K562 (cell line): ENCODE results near the gene PAF1. TPM values are rescaled to one million over a fixed set of nuclear protein-coding genes. Genes with fewer than 3 reads are reported as not detected.

ENCODE experiments used
- ATAC-seq: fragments of 200-7000 bp; cut with Tn5 transposase; 3 replicates; pipeline ENCODE4 v1.9.1; 2020; ENCODE audit warnings: moderate library complexity
- Bru-seq: library from RNA; stranded (reverse); fragments of 400-500 nt; gene quantifications from one replicate; lab custom pipeline; 2021; lab: Mats Ljungman, UMichigan
- BruChase-seq, 2 experiments: library from RNA; stranded (reverse); fragments of 400-500 nt; gene quantifications; one replicate each; lab custom pipeline; 2021; lab: Mats Ljungman, UMichigan
- BruUV-seq: library from RNA; stranded (reverse); fragments of 400-500 nt; replicated peaks from 2 replicates; lab custom pipeline; 2021; lab: Mats Ljungman, UMichigan
- CTCF ChIA-PET: fragments of 300-600 bp; formaldehyde crosslinking; extraction: SDS; loops from one replicate; lab custom pipeline; 2021; ENCODE audit warnings: low intra/inter-chr PET ratio; lab: Yijun Ruan, JAX
- POLR2A ChIA-PET: fragments of 300-600, 350-650 bp; sonication (Branson Sonifier 250); formaldehyde crosslinking; extraction: SDS; loops from one replicate; lab custom pipeline; 2021; ENCODE audit warnings: antibody characterized with exemption, inconsistent platforms; lab: Yijun Ruan, JAX
- DNase-seq, 4 experiments: peaks; one replicate each; pipeline versions ENCODE4 v3.0.0 to v3.0.0-alpha.2; 2011 to 2018; ENCODE audit warnings: low spot score in 3 of 4, mixed read lengths in 3 of 4; ENCODE audit errors: extremely low read depth in 1 of 4
- FAIRE-seq: peaks from 2 replicates; lab custom pipeline; 2011; peaks lifted over from hg19 to GRCh38; lab: Jason Lieb, UNC
- H2AFZ ChIP-seq: 2 replicates; pipeline ENCODE4 v1.6.0; 2011; ENCODE audit warnings: low read depth, low read length, control low read depth, inconsistent platforms
- H3K27ac ChIP-seq: fragments of 200-600 bp; 3 replicates; pipeline ENCODE4 v1.8.0; 2011; ENCODE audit warnings: low read depth, mild to moderate bottlenecking, control low read depth, inconsistent platforms, low read length, moderate library complexity, mixed read lengths; ENCODE audit errors: extremely low read depth
- H3K27me3 ChIP-seq, 2 experiments: fragments of 300-600 bp in 1 of 2; 2 replicates in 1 of 2; 3 replicates in 1 of 2; pipeline versions ENCODE4 v1.6.0 to v1.8.0; 2011; ENCODE audit warnings: inconsistent platforms in 2 of 2, low read length in 2 of 2, mild to moderate bottlenecking in 1 of 2, mixed read lengths in 1 of 2, moderate library complexity in 1 of 2; ENCODE audit not compliant: control insufficient read depth in 2 of 2, insufficient read depth in 2 of 2
- H3K36me3 ChIP-seq: fragments of 300-600 bp; 3 replicates; pipeline ENCODE4 v1.8.0; 2011; ENCODE audit warnings: mild to moderate bottlenecking, low read length, inconsistent platforms; ENCODE audit not compliant: control insufficient read depth, insufficient read depth
- H3K4me1 ChIP-seq, 2 experiments: fragments of 200-600 bp in 1 of 2; replicated peaks in 1 of 2; 2 replicates in 1 of 2; 3 replicates in 1 of 2; pipeline versions ENCODE4 v1.5.1 to v1.8.0; 2011; ENCODE audit warnings: inconsistent platforms in 2 of 2, low read length in 2 of 2, mild to moderate bottlenecking in 1 of 2, mixed read lengths in 1 of 2, moderate library complexity in 1 of 2; ENCODE audit not compliant: control insufficient read depth in 2 of 2, insufficient read depth in 2 of 2
- H3K4me2 ChIP-seq: 2 replicates; pipeline ENCODE4 v1.6.1; 2011; ENCODE audit warnings: low read length, control low read depth, inconsistent platforms, mixed read lengths; ENCODE audit not compliant: insufficient read depth
- H3K4me3 ChIP-seq: fragments of 200-600 bp; sonication (generic), shearing (Covaris generic); 2 replicates; pipeline ENCODE4 v1.5.1; 2016; ENCODE audit warnings: control low read depth, inconsistent platforms
- H3K79me2 ChIP-seq: fragments of 200-600 bp; 3 replicates; pipeline ENCODE4 v1.8.0; 2011; ENCODE audit warnings: low read length, inconsistent platforms; ENCODE audit not compliant: control insufficient read depth, insufficient read depth
- H3K9ac ChIP-seq, 2 experiments: 2 replicates each; pipeline versions ENCODE4 v1.6.0 to v1.6.1; 2011; ENCODE audit warnings: low read depth in 2 of 2, low read length in 2 of 2, control low read depth in 1 of 2, inconsistent platforms in 1 of 2, mild to moderate bottlenecking in 1 of 2, mixed read lengths in 1 of 2; ENCODE audit not compliant: insufficient read depth in 1 of 2
- H3K9me1 ChIP-seq: one replicate; pipeline ENCODE4 v1.6.0; 2011; ENCODE audit warnings: inconsistent platforms, mild to moderate bottlenecking, low read length, moderate library complexity; ENCODE audit not compliant: control insufficient read depth, insufficient read depth
- H3K9me3 ChIP-seq: replicated peaks from 2 replicates; pipeline ENCODE4 v1.5.1; 2011; ENCODE audit warnings: low read depth, low read length, inconsistent platforms; ENCODE audit not compliant: control insufficient read depth, insufficient read depth
- H4K20me1 ChIP-seq: replicated peaks from 2 replicates; pipeline ENCODE4 v1.6.1; 2011; ENCODE audit warnings: low read length, inconsistent platforms, mixed read lengths; ENCODE audit not compliant: control insufficient read depth, insufficient read depth
- ARID4B ChIP-seq: sonication (generic); formaldehyde crosslinking; IDR thresholded peaks from 2 replicates; pipeline ENCODE4 v1.8.0; 2022; ENCODE audit warnings: mild to moderate bottlenecking, missing genetic modification reagents
- GABPB1 ChIP-seq: sonication (generic); formaldehyde crosslinking; IDR thresholded peaks from 2 replicates; pipeline ENCODE4 v1.8.0; 2022; ENCODE audit warnings: mild to moderate bottlenecking, missing genetic modification reagents
- KAT2B ChIP-seq: IDR thresholded peaks from one replicate; pipeline ENCODE4 v1.6.1; 2012; ENCODE audit warnings: low read depth, mild to moderate bottlenecking, control low read depth, inconsistent platforms, low read length, moderate library complexity
- NFYB ChIP-seq: IDR thresholded peaks from 2 replicates; pipeline ENCODE4 v1.6.1; 2011; ENCODE audit warnings: mild to moderate bottlenecking, moderate library complexity; ENCODE audit not compliant: insufficient read length; ENCODE audit errors: extremely low read depth
- THRAP3 ChIP-seq: fragments of 450-650 bp; IDR thresholded peaks from 2 replicates; pipeline ENCODE4 v1.6.1; 2016; ENCODE audit warnings: mild to moderate bottlenecking, inconsistent platforms, borderline replicate concordance
- TSHZ1 ChIP-seq: fragments of 250-450 bp; sonication (Bioruptor Pico); IDR thresholded peaks from 2 replicates; pipeline ENCODE4 v1.4.0; 2020; ENCODE audit warnings: mild to moderate bottlenecking, moderate library complexity
- ZNF121 ChIP-seq: sonication (generic); formaldehyde crosslinking; conservative IDR thresholded peaks from 2 replicates; pipeline ENCODE4 v1.8.0; 2022; ENCODE audit warnings: missing genetic modification reagents
- WGBS: fragments of 100-300 bp; shearing (Covaris generic); methylation state at CpG from one replicate; pipeline ENCODE4 v1.1.6; 2016; ENCODE audit warnings: low coverage, mixed read lengths; ENCODE audit not compliant: insufficient coverage; ENCODE audit errors: missing lambda C conversion rate; 5-methylcytosine and 5-hydroxymethylcytosine counted together
- in situ Hi-C: fragments of 300-500 bp; cut with MboI; formaldehyde crosslinking; loops from 4 replicates; pipeline ENCODE4 v1.15.0; 2018; ENCODE audit warnings: inconsistent platforms, mixed read lengths
- intact Hi-C: fragments of 100-400 bp; cut with micrococcal nuclease; formaldehyde crosslinking; loops from 2 replicates; pipeline ENCODE4 v1.14.2; 2022
- long read RNA-seq, 3 experiments: library from polyadenylated mRNA in 2 of 3; library from RNA in 1 of 3; unstranded in 2 of 3; stranded (forward) in 1 of 3; transcript quantifications; one replicate each; pipeline ENCODE4 v2.0.0, GENCODE V29; 2019 to 2022
- polyA minus RNA-seq, 3 experiments: library from RNA; depleted of rRNA, polyadenylated mRNA; stranded (reverse); fragments of >200 nt; gene quantifications; 2 replicates each; pipeline ENCODE4 v1.2.3, GENCODE V29; 2011
- polyA plus RNA-seq, 8 experiments: library from polyadenylated mRNA; depleted of rRNA in 4 of 8; stranded (reverse) in 5 of 8; unstranded in 3 of 8; fragments of >200 nt; fragmentation: Nextera tagmentation in 2 of 8; fragmentation: Illumina TruSeq in 1 of 8; extraction: Ambion mirVana in 2 of 8; extraction: Trizol in 1 of 8; gene quantifications; 2 replicates each; pipeline versions ENCODE4 v1.2.1 to v1.2.3, GENCODE V29; 2011 to 2014; ENCODE audit warnings: inconsistent platforms in 1 of 8, missing spikeins in 1 of 8
- total RNA-seq, 7 experiments: library from RNA; depleted of rRNA in 6 of 7; stranded (reverse); fragments of >200 nt in 6 of 7; fragmentation: Illumina TruSeq in 2 of 7; extraction: Trizol in 2 of 7; gene quantifications; 2 replicates each; pipeline versions ENCODE4 v1.2.1 to v1.2.3, GENCODE V29; 2011 to 2021; ENCODE audit warnings: low replicate concordance in 1 of 7

Gene PAF1
- total RNA-seq (2011; cell fraction: chromatin; rRNA removed; ENCODE audit: low replicate concordance) = 59.0 and 87.9 TPM in 2 replicates
- 51.6 and 65.2 TPM in 2 replicates for total RNA-seq (2011; cell fraction: nucleolus; rRNA removed)
- total RNA-seq (2011; cell fraction: nucleoplasm; rRNA removed) = 40.5 and 40.8 TPM in 2 replicates
- total RNA-seq (2014; rRNA removed) = 41.2 and 50.5 TPM in 2 replicates
- total RNA-seq (2014; rRNA removed; fragmentation: Illumina TruSeq; extraction: Trizol) = 22.6 and 23.2 TPM in 2 replicates
- 37.0 and 39.8 TPM in 2 replicates for total RNA-seq (2015; rRNA removed; fragmentation: Illumina TruSeq; extraction: Trizol)
- total RNA-seq (2021) = 30.7 and 33.8 TPM in 2 replicates
- polyA plus RNA-seq (2011; rRNA removed) = 30.1 and 31.6 TPM in 2 replicates
- polyA plus RNA-seq (2011; cell fraction: cytosol; rRNA removed) = 31.4 and 56.3 TPM in 2 replicates
- 65.9 and 73.6 TPM in 2 replicates for polyA plus RNA-seq (2011; cell fraction: nucleus; rRNA removed)
- 37.5 and 43.8 TPM in 2 replicates for polyA plus RNA-seq (2012)
- 41.1 and 45.0 TPM in 2 replicates for polyA plus RNA-seq (2014; fragmentation: Illumina TruSeq; extraction: Trizol)
- polyA plus RNA-seq (2014; fragmentation: Nextera tagmentation; extraction: Ambion mirVana) = 1 to 10 TPM; 1.5 to 1.7 TPM
- polyA plus RNA-seq (2014; rRNA removed) = 32.4 and 43.5 TPM in 2 replicates
- 38.6 and 43.3 TPM in 2 replicates for polyA minus RNA-seq (2011; rRNA and poly(A)+ RNA removed)
- polyA minus RNA-seq (2011; cell fraction: cytosol; rRNA and poly(A)+ RNA removed) = 21.1 and 21.3 TPM in 2 replicates
- polyA minus RNA-seq (2011; cell fraction: nucleus; rRNA and poly(A)+ RNA removed) = 33.7 and 58.5 TPM in 2 replicates
- Bru-seq, nascent RNA = percentile 74 among the genes with signal in this experiment
- BruChase-seq, experiment 1, labeled RNA remaining after a 2-hour chase = percentile 78 among the genes with signal in this experiment
- percentile 86 among the genes with signal in this experiment for BruChase-seq, experiment 2, labeled RNA remaining after a 6-hour chase
- long read RNA-seq, experiment 1, transcript PAF1-201 (14 exons, 2,066 nt) = major isoform, 60 of 124 reads
- long read RNA-seq, experiment 1, partial matches to known transcripts = 20 of 124 reads
- long read RNA-seq, experiment 1, other reads (novel, unspliced or antisense) = 44 of 124 reads
- long read RNA-seq, experiment 2, partial matches to known transcripts = 11 of 13 reads
- long read RNA-seq, experiment 2, other reads (novel, unspliced or antisense) = 2 of 13 reads
- long read RNA-seq, experiment 3, transcript PAF1-201 (14 exons, 2,066 nt) = major isoform, 31 of 43 reads
- long read RNA-seq, experiment 3, partial matches to known transcripts = 1 of 43 reads
- long read RNA-seq, experiment 3, other reads (novel, unspliced or antisense) = 11 of 43 reads

GRCh38 chr19:39390751-39391437 lies at the start of gene PAF1, which contains the start of gene MED29:
TSS of gene PAF1 (minus strand) at chr19:39391106. CDS start at chr19:39390864, 242 bp downstream.
TSS of gene MED29 (plus strand) at chr19:39391378. CDS start at chr19:39391423, 45 bp downstream.
- H3K27ac ChIP-seq = peak within 1 kb of the TSS; percentile 99
- no peaks in the 10 kb centered on the region for H3K9me3 ChIP-seq
- H3K36me3 ChIP-seq = peaks cover 56% of the 10 kb centered on the region
- H3K4me2 ChIP-seq = peak within 1 kb of the TSS; percentile 97
- ChIA-PET CTCF (no interaction called here), POLR2A (interaction anchor here (0.5 to 2.3 kb wide), 32 partner anchors 8 to 542 kb away, joined by 3 to 25 read pairs (median 4); partner anchors contain the start of genes PLEKHG2, RPS16, SAMD4B and ZFP36)
- peak within 1 kb of the TSS; percentile 99 for H2AFZ ChIP-seq
- peak within 1 kb of the TSS; percentile 95 for H3K4me3 ChIP-seq
- H3K79me2 ChIP-seq = peaks cover 27% of the 10 kb centered on the region
- DNase-seq (peak; percentile 96 to 99 (median 98)), ATAC-seq (peak; percentile 98), FAIRE-seq (peak; percentile 100)
- no peaks in the 10 kb centered on the region for H4K20me1 ChIP-seq
- WGBS = under 1% methylated on average over 53 of the region's 60 CpGs
- no peaks in the 10 kb centered on the region for H3K27me3 ChIP-seq
- BruUV-seq = no TSS peak
- peak within 1 kb of the TSS; percentile 96 to 97 for H3K9ac ChIP-seq
- intact Hi-C loops (loop anchor here (2.0 kb wide), 2 partner anchors 46 to 54 kb away; partner anchors contain the start of gene SUPT5H), in situ Hi-C loops (no loop called here)
- H3K4me1 ChIP-seq = peaks cover 11 to 15% of the 10 kb centered on the region in 2 experiments
- H3K9me1 ChIP-seq = no peaks in the 10 kb centered on the region
- TF ChIP-seq NFYB (peak; percentile 87), TSHZ1 (CRISPR knock-in tag) (no peak), KAT2B (no peak), GABPB1 (CRISPR knock-in tag) (peak; percentile 91), THRAP3 (no peak), ARID4B (CRISPR knock-in tag) (0 out of 2 replicates have a peak, but pooled peaks have one; percentile 82), ZNF121 (CRISPR knock-in tag) (no peak)
